ENCODE results near the gene ZNF236.

DNA sequence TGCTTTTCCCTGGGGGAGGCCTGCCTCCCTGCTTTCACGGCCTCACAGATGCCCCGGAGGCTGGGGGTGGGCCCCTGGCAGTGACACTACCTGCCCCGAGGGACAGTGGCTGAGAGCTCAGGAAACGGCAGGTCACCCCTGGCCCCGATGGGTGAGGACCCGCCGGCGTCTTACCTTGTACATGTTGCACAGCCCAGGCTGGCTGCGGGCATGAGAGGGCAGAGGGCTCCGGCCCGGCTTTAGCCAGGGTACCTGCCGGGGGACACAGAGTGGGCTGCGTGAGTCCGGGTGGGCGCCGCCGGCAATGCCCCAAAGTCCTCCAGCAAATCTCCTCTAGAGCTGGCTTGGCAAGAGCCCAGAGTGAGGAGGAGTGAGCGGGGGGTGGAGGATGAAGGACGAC is 187.3 kb downstream of the ZNF236 start:
- TF ChIP-seq, protein P1, sequence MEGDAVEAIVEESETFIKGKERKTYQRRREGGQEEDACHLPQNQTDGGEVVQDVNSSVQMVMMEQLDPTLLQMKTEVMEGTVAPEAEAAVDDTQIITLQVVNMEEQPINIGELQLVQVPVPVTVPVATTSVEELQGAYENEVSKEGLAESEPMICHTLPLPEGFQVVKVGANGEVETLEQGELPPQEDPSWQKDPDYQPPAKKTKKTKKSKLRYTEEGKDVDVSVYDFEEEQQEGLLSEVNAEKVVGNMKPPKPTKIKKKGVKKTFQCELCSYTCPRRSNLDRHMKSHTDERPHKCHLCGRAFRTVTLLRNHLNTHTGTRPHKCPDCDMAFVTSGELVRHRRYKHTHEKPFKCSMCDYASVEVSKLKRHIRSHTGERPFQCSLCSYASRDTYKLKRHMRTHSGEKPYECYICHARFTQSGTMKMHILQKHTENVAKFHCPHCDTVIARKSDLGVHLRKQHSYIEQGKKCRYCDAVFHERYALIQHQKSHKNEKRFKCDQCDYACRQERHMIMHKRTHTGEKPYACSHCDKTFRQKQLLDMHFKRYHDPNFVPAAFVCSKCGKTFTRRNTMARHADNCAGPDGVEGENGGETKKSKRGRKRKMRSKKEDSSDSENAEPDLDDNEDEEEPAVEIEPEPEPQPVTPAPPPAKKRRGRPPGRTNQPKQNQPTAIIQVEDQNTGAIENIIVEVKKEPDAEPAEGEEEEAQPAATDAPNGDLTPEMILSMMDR (IDR thresholded peaks at IDR 0.05) = no peak
- TF ChIP-seq POLR2AphosphoS5 (IDR thresholded peaks at IDR 0.05) = no peak
- no peak for TF ChIP-seq POLR2A (IDR thresholded peaks at IDR 0.05)

Data from sigmoid colon (tissue), 4 donors.